Thyroid gland (tissue), 4 donors: ENCODE results near the gene NLRP1.

ENCODE experiments used
- POLR2A ChIP-seq, 2 donors: fragments of 450-650 bp; IDR thresholded peaks; one replicate each; pipeline ENCODE4 v1.6.1; 2017; ENCODE audit warnings: antibody characterized with exemption in 2 of 2, mild to moderate bottlenecking in 2 of 2, moderate library complexity in 1 of 2
- TF ChIP-seq, protein P1 (sequence below), 6 experiments: fragments of 200-600 bp in 3 of 6; fragments of 450-650 bp in 3 of 6; sonication (generic) in 3 of 6; IDR thresholded peaks; one replicate each; pipeline ENCODE4 v1.5.1; 2016 to 2019; ENCODE audit warnings: antibody characterized with exemption in 6 of 6, mild to moderate bottlenecking in 2 of 6, inconsistent platforms in 1 of 6, moderate library complexity in 1 of 6

- TF ChIP-seq, protein P1, sequence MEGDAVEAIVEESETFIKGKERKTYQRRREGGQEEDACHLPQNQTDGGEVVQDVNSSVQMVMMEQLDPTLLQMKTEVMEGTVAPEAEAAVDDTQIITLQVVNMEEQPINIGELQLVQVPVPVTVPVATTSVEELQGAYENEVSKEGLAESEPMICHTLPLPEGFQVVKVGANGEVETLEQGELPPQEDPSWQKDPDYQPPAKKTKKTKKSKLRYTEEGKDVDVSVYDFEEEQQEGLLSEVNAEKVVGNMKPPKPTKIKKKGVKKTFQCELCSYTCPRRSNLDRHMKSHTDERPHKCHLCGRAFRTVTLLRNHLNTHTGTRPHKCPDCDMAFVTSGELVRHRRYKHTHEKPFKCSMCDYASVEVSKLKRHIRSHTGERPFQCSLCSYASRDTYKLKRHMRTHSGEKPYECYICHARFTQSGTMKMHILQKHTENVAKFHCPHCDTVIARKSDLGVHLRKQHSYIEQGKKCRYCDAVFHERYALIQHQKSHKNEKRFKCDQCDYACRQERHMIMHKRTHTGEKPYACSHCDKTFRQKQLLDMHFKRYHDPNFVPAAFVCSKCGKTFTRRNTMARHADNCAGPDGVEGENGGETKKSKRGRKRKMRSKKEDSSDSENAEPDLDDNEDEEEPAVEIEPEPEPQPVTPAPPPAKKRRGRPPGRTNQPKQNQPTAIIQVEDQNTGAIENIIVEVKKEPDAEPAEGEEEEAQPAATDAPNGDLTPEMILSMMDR (IDR thresholded peaks at IDR 0.05), result no peak
- TF ChIP-seq POLR2A (IDR thresholded peaks at IDR 0.05), result no peak
Observed at GRCh38 chr17:5501685-5502084, 82.6 kb downstream of the NLRP1 start.
